HG03060 (cell line): ENCODE data around the gene PPP1R27.

Experiments
- ATAC-seq: cut with Tn5 transposase; IDR thresholded peaks from one replicate; pipeline ENCODE4 v1.9.1; 2021; ENCODE audit warnings: low read depth, moderate number of reproducible peaks; ENCODE audit not compliant: unreplicated experiment

The PPP1R27 gene

DNA sequence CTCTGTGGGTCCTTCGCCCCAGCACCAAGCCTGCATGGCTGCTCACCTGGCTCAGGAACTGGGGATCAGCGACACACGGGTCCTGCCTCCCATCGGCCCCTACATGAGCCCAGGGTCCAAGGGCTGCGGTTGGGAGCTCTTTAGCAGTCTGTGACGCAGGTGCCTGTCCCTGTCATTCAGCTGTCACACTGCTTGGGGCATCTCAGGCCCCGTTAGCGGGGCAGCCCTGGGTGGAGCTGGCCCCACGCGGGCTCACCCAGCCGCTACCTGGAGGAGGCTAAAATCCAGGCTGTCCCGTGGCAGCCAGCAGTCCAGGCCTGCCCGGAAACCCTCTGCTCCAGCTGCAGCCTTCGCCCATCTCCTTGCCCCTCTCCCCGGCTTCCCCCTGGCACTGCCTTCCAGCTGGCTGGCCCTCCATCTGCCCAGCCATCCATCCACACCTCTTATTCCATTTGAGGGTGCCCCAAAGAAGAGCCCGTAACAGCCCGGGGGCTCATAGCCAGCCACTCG is 27.6 kb downstream of the PPP1R27 start:
- ATAC-seq, result no peak

GRCh38 chr17:81806461-81807209 is 28.2 kb downstream of the PPP1R27 start:
- ATAC-seq, result no peak

GRCh38 chr17:81805707-81806460 is 29.0 kb downstream of the PPP1R27 start:
- ATAC-seq, result no peak

DNA sequence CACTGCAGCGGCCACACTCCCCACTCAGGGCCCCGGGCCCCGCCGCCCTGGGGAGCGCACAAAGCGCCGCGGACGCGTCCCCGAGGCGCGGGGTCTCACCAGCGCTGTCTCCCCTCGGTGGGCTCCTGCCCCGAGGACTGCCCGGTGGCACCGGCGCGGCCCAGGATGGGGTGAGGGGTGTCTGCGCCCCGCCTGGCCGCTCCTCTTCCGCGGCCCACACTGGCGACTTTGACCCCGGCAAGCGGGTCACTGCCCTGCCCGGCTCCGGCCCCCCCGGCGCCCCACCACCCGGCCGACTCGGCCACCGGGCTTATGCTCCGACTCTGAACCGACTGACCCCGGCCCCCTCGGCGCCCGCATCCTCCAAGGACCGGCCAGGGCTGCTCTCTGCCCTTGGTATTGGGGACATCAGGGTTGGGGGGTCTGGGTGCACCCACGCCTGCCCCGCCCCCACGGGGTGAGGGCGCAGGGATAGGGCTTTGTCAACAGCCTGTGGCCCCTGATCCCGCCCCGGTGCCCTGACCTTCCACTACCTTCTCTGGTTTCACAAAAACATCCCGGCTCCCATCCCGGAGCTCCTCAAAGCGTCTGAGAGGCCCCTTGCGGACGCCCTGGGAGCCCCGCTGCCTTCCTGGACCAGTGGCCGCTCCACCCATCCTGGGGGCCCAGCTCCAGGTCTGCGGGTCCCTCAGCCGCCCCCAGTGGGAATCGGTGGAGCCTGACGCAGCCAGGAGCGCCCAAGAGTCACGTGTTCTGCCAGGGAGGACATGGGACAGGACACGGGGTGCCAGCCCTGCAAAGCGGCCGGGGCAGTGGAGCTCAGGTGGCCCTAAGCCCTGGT is 30.1 kb downstream of the PPP1R27 start:
- ATAC-seq, result no peak

DNA sequence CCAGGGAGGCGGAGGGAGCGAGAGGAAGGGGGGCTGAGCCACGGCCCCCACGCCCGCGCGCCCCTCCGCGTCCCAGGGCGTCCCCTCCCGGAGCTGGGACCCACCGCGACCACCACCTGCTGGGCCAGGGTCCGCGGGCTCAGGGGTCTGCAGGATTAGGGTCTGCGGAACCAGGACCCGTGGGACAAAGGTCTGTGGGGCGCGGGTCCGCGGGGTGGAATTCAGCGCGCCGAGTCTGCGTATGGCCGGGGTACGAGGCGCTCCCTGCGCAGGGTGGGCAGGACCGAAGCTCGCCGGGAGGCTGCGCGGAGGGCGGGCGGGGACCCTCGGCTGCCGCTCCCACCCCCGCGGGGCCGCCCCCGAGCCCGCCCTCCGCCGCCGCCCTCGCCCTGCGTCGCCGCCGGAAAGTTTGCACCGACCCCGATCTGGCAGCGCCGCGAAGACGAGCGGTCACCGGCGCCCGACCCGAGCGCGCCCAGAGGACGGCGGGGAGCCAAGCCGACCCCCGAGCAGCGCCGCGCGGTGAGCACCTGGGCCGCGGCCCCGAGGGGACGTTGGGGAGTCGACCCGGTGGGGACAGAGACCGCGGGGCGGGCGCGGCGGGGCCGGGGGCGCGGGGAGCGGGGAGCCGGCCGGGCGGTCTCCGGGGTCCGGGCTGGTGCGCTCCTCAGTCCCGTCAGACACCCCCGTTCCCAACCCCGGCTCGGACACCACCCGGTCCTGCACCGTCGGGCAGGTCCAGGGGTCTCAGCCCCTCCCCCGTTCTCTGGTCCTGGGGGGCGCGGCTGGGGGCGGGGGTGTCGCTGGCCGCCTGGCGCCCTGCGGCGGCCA is 30.9 kb downstream of the PPP1R27 start, which contains the start of gene GCGR:
GCGR (plus strand) TSS at position 423 of the 831 bp plus-strand sequence. CDS start 4,869 bp downstream, outside the sequence.
- ATAC-seq, result no peak

- ATAC-seq, result no peak
These were observed 31.8 kb downstream of the PPP1R27 start for GRCh38 chr17:81802856-81803643.

DNA sequence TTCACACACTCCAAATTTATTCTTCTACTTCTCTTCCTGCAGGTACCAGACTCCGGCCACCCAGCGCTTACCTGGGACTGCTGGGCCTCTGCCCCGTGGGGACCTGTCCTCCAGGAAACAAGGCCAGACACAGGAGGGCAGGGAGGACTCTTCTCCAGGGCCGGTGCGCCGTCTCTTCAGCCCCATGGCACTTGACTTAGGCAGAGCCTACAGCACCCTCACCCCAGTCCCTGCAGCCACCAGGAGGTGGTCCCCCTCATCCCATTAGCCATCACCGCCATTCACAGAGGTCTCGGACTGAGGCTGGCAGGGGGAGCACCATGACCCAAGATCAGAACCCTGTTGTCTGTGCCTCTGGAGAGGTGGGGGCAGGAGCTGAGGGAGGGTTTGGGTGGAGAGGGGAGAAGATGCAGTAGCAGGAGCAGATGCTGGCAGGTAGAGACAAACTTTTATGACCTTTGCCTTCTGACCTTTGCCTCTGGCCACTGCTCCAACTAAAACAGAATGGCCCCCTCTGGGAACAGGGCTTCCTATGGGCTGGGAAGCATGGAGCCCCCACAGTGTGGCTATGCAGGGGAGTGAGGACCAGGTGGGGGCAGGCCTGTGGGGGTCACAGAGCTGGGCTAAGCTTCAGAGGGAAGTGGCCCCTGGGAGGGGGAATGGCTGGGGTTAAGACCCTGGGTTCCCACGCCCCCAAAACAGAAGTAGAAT is 32.6 kb downstream of the PPP1R27 start:
- no peak for ATAC-seq

GRCh38 chr17:81801327-81801726 is 33.5 kb downstream of the PPP1R27 start:
- ATAC-seq, result no peak

GRCh38 chr17:81794509-81794908 is 40.3 kb downstream of the PPP1R27 start:
- no peak for ATAC-seq

- ATAC-seq, result no peak
These were observed 40.8 kb downstream of the PPP1R27 start for GRCh38 chr17:81794074-81794476.

DNA sequence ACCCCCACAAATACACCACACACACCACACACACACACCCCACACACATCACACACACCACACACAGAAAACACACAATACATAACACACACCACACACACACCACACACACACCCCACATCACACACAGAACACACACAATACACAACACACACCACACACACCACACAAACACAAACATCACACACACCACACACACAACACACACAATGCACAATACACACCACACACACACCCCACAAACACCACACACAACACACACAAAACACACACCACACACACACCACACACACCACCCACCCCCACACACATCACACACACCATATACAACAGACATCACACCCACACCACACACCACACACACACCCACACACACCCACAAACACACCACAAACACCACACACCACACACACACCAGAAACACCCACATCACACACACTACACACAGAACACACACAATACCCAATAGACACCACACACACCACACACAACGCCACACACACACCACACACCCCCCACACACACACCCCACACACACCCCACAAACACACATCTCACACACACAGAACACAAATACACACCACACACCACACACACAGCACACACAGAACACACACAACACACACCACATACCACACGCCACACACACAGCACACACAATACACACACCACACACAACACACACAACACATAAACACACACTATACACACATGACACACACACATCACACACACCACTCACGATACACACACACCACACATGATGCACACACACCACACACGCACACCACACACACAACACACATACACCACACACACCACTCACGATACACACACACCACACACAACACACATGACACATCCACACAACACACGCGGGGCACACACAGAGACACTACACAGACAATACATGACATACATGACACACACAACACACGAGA is 41.9 kb downstream of the PPP1R27 start:
- ATAC-seq, result no peak
